Fibroblast of lung (primary cell): Measurements from ENCODE around the gene CDHR2.

Source experiments
- EZH2 ChIP-seq: IDR thresholded peaks from 2 replicates; pipeline ENCODE4 v1.5.1; 2012; ENCODE audit warnings: low read length, control low read depth, mild to moderate bottlenecking; ENCODE audit errors: missing control alignments
- TF ChIP-seq, protein P1 (sequence below), 2 donors: IDR thresholded peaks in 1 of 2; conservative IDR thresholded peaks in 1 of 2; 1 replicate in 1 of 2; 2 replicates in 1 of 2; pipeline ENCODE4 v1.5.1; 2011 to 2012; ENCODE audit warnings: low read length in 2 of 2, control low read depth in 1 of 2, inconsistent platforms in 1 of 2, low read depth in 1 of 2, mild to moderate bottlenecking in 1 of 2

GRCh38 chr5:176560364-176560763 lies 11.2 kb downstream of the CDHR2 start:
- TF ChIP-seq, protein P1, sequence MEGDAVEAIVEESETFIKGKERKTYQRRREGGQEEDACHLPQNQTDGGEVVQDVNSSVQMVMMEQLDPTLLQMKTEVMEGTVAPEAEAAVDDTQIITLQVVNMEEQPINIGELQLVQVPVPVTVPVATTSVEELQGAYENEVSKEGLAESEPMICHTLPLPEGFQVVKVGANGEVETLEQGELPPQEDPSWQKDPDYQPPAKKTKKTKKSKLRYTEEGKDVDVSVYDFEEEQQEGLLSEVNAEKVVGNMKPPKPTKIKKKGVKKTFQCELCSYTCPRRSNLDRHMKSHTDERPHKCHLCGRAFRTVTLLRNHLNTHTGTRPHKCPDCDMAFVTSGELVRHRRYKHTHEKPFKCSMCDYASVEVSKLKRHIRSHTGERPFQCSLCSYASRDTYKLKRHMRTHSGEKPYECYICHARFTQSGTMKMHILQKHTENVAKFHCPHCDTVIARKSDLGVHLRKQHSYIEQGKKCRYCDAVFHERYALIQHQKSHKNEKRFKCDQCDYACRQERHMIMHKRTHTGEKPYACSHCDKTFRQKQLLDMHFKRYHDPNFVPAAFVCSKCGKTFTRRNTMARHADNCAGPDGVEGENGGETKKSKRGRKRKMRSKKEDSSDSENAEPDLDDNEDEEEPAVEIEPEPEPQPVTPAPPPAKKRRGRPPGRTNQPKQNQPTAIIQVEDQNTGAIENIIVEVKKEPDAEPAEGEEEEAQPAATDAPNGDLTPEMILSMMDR (conservative IDR thresholded peaks at IDR 0.05 in 1 of 2, IDR thresholded peaks at IDR 0.05 in 1 of 2; ENCODE audit: low read depth in 1 of 2, low read length in 2 of 2), result no peak
- TF ChIP-seq EZH2, result no peak
